ENCODE measurements around the gene CCDC15. TPM values are rescaled to one million over a fixed set of nuclear protein-coding genes. Genes with fewer than 3 reads are reported as not detected.

CCDC15 gene
- total and polyA plus RNA-seq, 4 donors, result 2.6 to 4.6 (median 3.7) TPM

DNA sequence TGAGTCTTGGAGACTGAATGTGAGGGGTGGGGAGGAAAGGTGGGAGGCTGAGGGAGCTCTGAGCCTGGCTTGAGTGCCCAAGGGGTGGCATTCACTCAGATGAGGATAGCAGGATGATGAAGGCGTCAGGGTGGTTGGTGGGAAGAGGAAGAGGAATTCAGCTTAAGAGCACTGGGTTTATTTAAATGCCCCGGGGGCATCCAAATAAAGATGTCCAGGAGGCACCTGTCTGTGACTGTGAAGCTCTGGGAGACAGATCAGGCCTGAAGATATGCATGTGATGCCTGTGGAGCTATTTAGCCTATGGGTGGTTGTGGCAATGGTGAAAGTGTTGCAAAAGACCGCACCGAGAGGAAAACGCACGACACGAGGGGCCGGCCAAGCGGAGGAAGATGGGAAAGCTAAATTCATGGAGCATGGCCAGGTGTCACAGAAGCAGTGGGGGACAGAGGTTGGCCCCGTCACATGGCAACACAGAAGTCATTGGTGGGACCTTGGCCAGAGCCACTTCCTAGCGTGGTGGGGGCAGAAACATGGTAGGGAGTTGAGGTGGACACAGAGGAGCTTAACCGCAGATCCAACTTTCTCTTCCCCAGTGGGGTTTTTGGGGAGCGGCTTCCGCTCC, 124.6 kb downstream of the CCDC15 start:
- Histone ChIP-seq H3K27ac (ENCODE audit: low read depth, low read length) (no peak overlapping the region), H3K4me3 (ENCODE audit: low read depth, low read length) (no peak overlapping the region), H3K27me3 (ENCODE audit: control insufficient read depth, insufficient read depth, low read length) (no peaks in the 10 kb centered on the region), H3K4me1 (ENCODE audit: control insufficient read depth, insufficient read depth, low read length) (no peaks in the 10 kb centered on the region), H3K9me3 (ENCODE audit: control insufficient read depth, insufficient read depth, low read length) (no peaks in the 10 kb centered on the region), H3K36me3 (ENCODE audit: control insufficient read depth, insufficient read depth, low read length) (no peaks in the 10 kb centered on the region)
- DNase-seq (ENCODE audit: low read depth in 4 of 6, low spot score in 6 of 6), result no peak
- WGBS (ENCODE audit: insufficient coverage), result 95% methylated on average over 12 of the region's 14 CpGs

DNA sequence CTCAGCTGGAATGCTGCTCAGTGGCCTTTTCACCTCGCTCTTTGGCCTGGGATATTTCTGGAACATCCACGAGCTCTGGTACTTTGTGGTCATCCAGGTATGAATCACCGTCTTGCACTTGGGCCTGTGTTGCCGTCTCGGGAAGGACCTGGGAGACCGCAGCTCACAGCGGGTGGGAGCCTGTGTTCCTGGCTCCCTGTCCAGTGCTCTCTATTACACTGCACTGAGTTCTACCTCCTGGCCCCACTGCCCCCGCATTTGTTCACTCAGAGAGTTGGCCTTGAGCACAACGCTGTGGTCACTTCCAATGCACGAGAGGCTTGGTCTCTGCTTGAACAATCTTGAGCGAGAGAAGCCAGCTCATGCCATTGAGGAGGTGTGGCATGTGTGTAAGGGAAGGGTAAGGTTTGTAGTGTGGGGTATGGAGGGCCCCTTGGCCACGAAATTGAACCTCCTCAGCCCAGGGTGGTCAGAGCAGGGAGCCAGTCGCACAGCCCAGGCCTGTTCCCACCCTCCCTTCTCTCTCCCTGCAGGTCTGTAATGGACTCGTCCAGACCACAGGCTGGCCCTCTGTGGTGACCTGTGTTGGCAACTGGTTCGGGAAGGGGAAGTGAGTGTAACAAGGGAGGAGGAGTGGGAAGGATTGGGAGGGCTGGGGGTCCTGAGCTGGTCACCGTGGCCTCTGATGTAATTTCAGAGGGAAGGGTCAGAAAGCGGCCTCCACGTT, 125.3 kb downstream of the CCDC15 start:
- Histone ChIP-seq H3K4me1 (ENCODE audit: control insufficient read depth, insufficient read depth, low read length) (no peaks in the 10 kb centered on the region), H3K9me3 (ENCODE audit: control insufficient read depth, insufficient read depth, low read length) (no peaks in the 10 kb centered on the region), H3K4me3 (ENCODE audit: low read depth, low read length) (no peak overlapping the region), H3K36me3 (ENCODE audit: control insufficient read depth, insufficient read depth, low read length) (no peaks in the 10 kb centered on the region), H3K27me3 (ENCODE audit: control insufficient read depth, insufficient read depth, low read length) (no peaks in the 10 kb centered on the region), H3K27ac (ENCODE audit: low read depth, low read length) (no peak overlapping the region)
- WGBS (ENCODE audit: insufficient coverage), result 85% methylated on average over 13 of the region's 18 CpGs
- no peak for DNase-seq (ENCODE audit: low read depth in 4 of 6, low spot score in 6 of 6)

DNA sequence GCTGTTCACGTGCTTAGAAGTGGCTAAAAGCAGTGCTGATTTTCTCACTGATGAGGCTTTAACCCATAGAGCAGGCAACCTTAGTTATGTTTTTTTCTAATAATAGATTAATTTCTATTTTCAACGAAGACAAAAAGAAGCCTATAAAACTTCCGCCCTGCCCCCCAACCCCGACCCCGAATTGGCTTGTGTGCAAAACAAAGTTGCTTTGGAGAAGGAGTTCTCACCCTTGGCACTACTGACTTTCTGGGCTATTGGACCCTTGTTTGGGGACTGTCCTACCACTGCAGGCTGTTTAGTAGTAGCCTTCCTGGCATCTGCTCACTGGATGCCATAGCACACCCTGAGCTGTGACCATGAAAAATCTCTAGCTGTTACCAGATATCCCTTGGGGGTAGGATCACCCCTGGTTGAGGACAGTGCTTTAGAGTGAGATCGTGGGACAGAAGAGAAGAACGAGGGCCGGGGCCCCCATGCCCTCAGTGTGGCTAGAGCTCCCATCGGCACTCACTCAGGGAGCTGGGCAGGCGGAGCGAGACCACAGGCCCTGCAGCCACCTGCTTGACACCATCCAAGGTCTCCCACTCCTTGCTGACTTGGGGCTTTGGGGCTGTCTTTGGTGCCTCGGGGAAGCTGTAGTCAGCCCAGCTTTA, 126.0 kb downstream of the CCDC15 start:
- Histone ChIP-seq H3K27me3 (ENCODE audit: control insufficient read depth, insufficient read depth, low read length) (no peaks in the 10 kb centered on the region), H3K27ac (ENCODE audit: low read depth, low read length) (no peak overlapping the region), H3K4me3 (ENCODE audit: low read depth, low read length) (no peak overlapping the region), H3K36me3 (ENCODE audit: control insufficient read depth, insufficient read depth, low read length) (no peaks in the 10 kb centered on the region), H3K4me1 (ENCODE audit: control insufficient read depth, insufficient read depth, low read length) (no peaks in the 10 kb centered on the region), H3K9me3 (ENCODE audit: control insufficient read depth, insufficient read depth, low read length) (no peaks in the 10 kb centered on the region)
- 92% methylated on average over 9 of the region's 12 CpGs for WGBS (ENCODE audit: insufficient coverage)
- DNase-seq (ENCODE audit: low read depth in 4 of 6, low spot score in 6 of 6), result no peak

DNA sequence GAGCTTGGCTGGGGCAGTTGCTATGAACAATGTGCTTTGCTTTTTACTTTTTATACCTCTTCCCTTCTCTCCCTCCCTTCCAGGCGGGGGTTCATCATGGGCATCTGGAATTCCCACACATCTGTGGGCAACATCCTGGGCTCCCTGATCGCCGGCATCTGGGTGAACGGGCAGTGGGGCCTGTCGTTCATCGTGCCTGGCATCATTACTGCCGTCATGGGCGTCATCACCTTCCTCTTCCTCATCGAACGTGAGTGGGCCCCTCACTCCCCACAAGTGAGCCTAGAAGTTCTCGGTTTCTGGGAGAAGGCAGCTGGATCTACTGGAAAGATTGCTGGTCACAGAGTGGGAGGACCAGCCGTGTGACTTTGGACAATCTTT, 126.5 kb downstream of the CCDC15 start:
- Histone ChIP-seq H3K27ac (ENCODE audit: low read depth, low read length) (no peak overlapping the region), H3K4me3 (ENCODE audit: low read depth, low read length) (no peak overlapping the region), H3K27me3 (ENCODE audit: control insufficient read depth, insufficient read depth, low read length) (no peaks in the 10 kb centered on the region), H3K4me1 (ENCODE audit: control insufficient read depth, insufficient read depth, low read length) (no peaks in the 10 kb centered on the region), H3K9me3 (ENCODE audit: control insufficient read depth, insufficient read depth, low read length) (no peaks in the 10 kb centered on the region), H3K36me3 (ENCODE audit: control insufficient read depth, insufficient read depth, low read length) (no peaks in the 10 kb centered on the region)
- DNase-seq (ENCODE audit: low read depth in 4 of 6, low spot score in 6 of 6), result no peak
- WGBS (ENCODE audit: insufficient coverage), result 96% methylated on average over 8 of the region's 12 CpGs

DNA sequence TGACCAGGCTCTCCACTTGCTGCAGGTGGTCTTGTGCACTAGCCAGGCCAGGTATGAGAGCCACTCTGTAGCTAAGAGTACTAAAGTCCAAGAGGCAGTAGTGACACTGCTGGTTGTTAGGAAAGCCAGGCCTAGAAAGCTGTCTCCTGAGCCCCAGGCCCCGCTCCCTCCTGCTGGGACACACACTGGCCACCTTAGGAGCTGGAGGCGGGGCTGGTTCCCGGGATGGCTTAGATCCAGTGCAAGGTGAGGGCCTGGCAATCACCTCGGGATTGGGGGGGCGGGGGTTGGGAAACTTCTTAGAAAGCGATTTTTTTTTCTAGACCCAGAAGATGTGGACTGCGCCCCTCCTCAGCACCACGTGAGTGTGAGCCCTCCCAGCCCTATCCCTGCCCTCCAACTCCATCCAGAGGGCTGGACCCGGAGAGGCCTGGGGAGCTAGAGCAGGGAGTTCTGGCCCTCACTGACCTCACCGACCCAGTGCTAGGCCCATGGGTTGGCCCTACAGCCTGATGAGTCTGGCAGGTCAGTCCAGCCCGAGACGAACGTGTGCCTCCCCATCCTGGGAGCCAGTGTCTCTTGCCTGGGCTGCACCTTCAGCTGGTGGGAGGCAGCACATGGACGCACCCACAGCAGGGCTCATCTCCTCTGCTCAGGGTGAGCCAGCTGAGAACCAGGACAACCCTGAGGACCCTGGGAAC, 127.2 kb downstream of the CCDC15 start:
- Histone ChIP-seq H3K27ac (ENCODE audit: low read depth, low read length) (no peak overlapping the region), H3K36me3 (ENCODE audit: control insufficient read depth, insufficient read depth, low read length) (no peaks in the 10 kb centered on the region), H3K4me3 (ENCODE audit: low read depth, low read length) (no peak overlapping the region), H3K27me3 (ENCODE audit: control insufficient read depth, insufficient read depth, low read length) (no peaks in the 10 kb centered on the region), H3K4me1 (ENCODE audit: control insufficient read depth, insufficient read depth, low read length) (no peaks in the 10 kb centered on the region), H3K9me3 (ENCODE audit: control insufficient read depth, insufficient read depth, low read length) (no peaks in the 10 kb centered on the region)
- 72% methylated on average over 14 of the region's 14 CpGs for WGBS (ENCODE audit: insufficient coverage)
- no peak for DNase-seq (ENCODE audit: low read depth in 4 of 6, low spot score in 6 of 6)

DNA sequence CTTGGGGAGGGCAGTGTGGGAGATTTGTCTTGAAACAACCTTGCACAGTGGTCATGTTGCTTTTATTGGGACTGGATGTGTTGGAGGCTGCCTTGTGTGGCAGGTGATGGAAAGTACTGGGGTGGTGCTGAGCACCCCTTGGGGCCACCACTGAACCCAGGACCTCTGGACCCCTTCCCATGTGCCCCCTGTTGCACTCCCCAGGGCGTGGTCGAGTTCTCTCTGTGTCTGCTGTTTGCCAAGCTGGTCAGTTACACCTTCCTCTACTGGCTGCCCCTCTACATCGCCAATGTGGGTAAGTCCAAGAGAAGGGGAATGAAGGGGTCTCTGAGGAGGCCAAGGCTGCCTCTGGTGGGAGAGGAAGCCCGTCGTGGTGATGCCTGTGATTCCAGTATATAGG, 128.0 kb downstream of the CCDC15 start:
- no peak for DNase-seq (ENCODE audit: low read depth in 4 of 6, low spot score in 6 of 6)
- H3K4me3 ChIP-seq (ENCODE audit: low read depth, low read length), result no peak overlapping the region

DNA sequence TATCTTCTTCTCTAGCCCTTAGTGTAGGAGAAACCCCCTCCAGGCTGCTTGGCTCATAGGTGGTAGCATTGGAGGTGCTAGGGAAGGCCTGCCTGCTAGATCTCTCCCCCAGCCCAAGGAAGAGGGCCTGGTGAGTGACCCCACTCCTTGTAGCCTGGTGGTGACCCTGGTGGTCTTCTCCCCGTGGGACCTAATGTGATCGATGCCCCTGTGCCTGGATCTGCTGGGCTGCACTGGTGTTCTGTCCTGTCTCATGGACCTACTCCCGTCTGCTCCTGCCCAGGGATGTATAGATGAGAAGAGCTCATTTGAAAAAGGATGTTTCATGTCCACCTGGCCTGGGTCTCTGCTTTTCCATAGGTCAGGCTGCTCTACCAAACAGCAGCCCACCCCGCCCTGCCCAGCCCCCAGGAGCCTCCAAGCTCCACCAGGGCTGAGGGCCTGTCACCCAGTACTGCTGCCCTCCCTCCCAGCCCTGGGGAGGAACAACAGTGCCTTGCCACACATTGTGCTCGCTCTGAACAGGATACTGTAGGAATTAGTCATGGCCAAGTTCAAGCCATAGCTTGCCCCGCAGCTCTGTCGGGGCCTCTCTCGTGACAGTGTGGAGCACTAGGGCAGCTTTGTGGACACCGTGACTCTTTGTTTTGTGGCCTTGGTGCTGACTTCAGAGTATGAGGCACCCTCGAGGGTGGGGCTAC, 128.8 kb downstream of the CCDC15 start:
- H3K9me3 ChIP-seq (ENCODE audit: control insufficient read depth, insufficient read depth, low read length), result no peaks in the 10 kb centered on the region
- no peak overlapping the region for H3K4me3 ChIP-seq (ENCODE audit: low read depth, low read length)
- H3K36me3 ChIP-seq (ENCODE audit: control insufficient read depth, insufficient read depth, low read length), result no peaks in the 10 kb centered on the region
- WGBS (ENCODE audit: insufficient coverage), result 59% methylated on average over 8 of the region's 10 CpGs
- no peaks in the 10 kb centered on the region for H3K27me3 ChIP-seq (ENCODE audit: control insufficient read depth, insufficient read depth, low read length)
- H3K27ac ChIP-seq (ENCODE audit: low read depth, low read length), result no peak overlapping the region
- no peak for DNase-seq (ENCODE audit: low read depth in 4 of 6, low spot score in 6 of 6)
- H3K4me1 ChIP-seq (ENCODE audit: control insufficient read depth, insufficient read depth, low read length), result no peaks in the 10 kb centered on the region

More for the DNA sequence above, 128.0 kb downstream of the CCDC15 start:
- Histone ChIP-seq H3K27ac (ENCODE audit: low read depth, low read length) (no peak overlapping the region), H3K4me1 (ENCODE audit: control insufficient read depth, insufficient read depth, low read length) (no peaks in the 10 kb centered on the region), H3K36me3 (ENCODE audit: control insufficient read depth, insufficient read depth, low read length) (no peaks in the 10 kb centered on the region), H3K9me3 (ENCODE audit: control insufficient read depth, insufficient read depth, low read length) (no peaks in the 10 kb centered on the region), H3K27me3 (ENCODE audit: control insufficient read depth, insufficient read depth, low read length) (no peaks in the 10 kb centered on the region)
- no CpG with 5 or more reads among the region's 5 CpGs for WGBS (ENCODE audit: insufficient coverage)

DNA sequence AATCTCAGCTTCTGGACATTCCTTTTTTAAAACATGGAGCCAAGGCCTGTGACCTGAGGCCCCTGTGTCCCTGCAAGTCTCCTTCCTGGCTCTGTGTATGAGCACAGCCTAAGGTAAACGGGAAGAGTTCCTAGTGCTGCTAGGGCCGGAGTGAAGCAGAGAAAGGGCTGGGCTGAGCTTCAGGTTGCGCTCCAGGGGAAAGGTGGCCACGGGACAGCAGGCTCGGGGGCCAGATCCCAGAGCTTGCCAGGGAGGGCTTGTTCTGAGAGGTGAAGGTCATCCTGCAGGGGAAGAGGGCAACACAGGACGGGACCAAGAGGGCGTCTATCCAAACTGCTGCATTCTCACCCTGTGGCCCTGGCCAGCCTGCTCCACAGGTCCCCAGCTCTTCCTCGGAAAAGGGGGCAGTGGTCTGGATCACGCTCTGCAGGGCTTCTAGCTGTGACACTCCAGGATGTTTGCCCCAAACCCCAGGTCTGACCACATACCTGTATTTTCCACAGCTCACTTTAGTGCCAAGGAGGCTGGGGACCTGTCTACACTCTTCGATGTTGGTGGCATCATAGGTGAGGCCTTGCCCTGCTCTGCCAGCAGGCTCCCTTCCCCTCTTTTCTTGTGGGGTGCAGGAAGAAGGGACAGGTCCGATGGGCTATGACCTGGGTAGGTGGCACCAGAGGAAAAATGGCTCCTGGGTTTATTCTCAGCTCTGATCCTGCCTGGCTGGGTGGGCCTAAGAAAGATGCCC, 129.5 kb downstream of the CCDC15 start:
- DNase-seq (ENCODE audit: low read depth in 4 of 6, low spot score in 6 of 6), result no peak
- no peaks in the 10 kb centered on the region for H3K4me1 ChIP-seq (ENCODE audit: control insufficient read depth, insufficient read depth, low read length)
- H3K27me3 ChIP-seq (ENCODE audit: control insufficient read depth, insufficient read depth, low read length), result no peaks in the 10 kb centered on the region
- no peaks in the 10 kb centered on the region for H3K9me3 ChIP-seq (ENCODE audit: control insufficient read depth, insufficient read depth, low read length)
- no peak overlapping the region for H3K4me3 ChIP-seq (ENCODE audit: low read depth, low read length)
- no peak overlapping the region for H3K27ac ChIP-seq (ENCODE audit: low read depth, low read length)
- H3K36me3 ChIP-seq (ENCODE audit: control insufficient read depth, insufficient read depth, low read length), result no peaks in the 10 kb centered on the region
- WGBS (ENCODE audit: insufficient coverage), result 86% methylated on average over 11 of the region's 11 CpGs

DNA sequence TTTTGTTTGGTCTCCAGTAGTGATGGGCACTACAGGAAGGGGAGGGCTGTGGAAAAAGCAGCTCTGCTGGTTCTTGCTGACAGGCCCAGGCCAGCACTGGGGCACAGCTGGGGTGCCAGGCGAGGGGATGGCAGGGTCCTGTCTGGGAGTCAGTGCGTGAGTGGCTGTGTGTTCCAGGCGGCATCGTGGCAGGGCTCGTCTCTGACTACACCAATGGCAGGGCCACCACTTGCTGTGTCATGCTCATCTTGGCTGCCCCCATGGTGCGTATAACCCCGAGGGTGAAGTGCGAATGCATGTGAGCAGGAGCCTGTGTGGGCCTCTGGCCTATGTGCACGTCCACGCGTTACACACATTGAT, 130.0 kb downstream of the CCDC15 start:
- Histone ChIP-seq H3K9me3 (ENCODE audit: control insufficient read depth, insufficient read depth, low read length) (no peaks in the 10 kb centered on the region), H3K27me3 (ENCODE audit: control insufficient read depth, insufficient read depth, low read length) (no peaks in the 10 kb centered on the region), H3K4me1 (ENCODE audit: control insufficient read depth, insufficient read depth, low read length) (no peaks in the 10 kb centered on the region), H3K4me3 (ENCODE audit: low read depth, low read length) (no peak overlapping the region), H3K27ac (ENCODE audit: low read depth, low read length) (no peak overlapping the region), H3K36me3 (ENCODE audit: control insufficient read depth, insufficient read depth, low read length) (peaks cover under 1% of the 10 kb centered on the region)
- no peak for DNase-seq (ENCODE audit: low read depth in 4 of 6, low spot score in 6 of 6)
- WGBS (ENCODE audit: insufficient coverage), result 92% methylated on average over 11 of the region's 11 CpGs

All from spinal cord (tissue), 10 donors.